AG09309 (cell line): ENCODE results near the gene EIF3K.
"Not testable (repeated sequence)": the region's sequence is repeated elsewhere in the genome, so short reads cannot be mapped to it uniquely, and the experiment has no call there.

Experiments
- DNase-seq: peaks from one replicate; pipeline ENCODE4 v3.0.0-alpha.2; 2010; ENCODE audit warnings: low read depth
- H3K4me3 ChIP-seq: 2 replicates; pipeline ENCODE4 v1.5.1; 2011; ENCODE audit warnings: mild to moderate bottlenecking, low read depth, low read length, moderate library complexity; ENCODE audit not compliant: control insufficient read depth
- CTCF ChIP-seq: IDR thresholded peaks from 2 replicates; pipeline ENCODE4 v1.5.1; 2011; ENCODE audit warnings: mild to moderate bottlenecking, low read depth, low read length, inconsistent platforms; ENCODE audit not compliant: insufficient read depth, control insufficient read depth; ENCODE audit errors: missing control alignments

The EIF3K gene

GRCh38 chr19:38617764-38618589 is 1.0 kb upstream of the EIF3K start, which contains the start of gene MAP4K1:
Gene MAP4K1 (minus strand): TSS chr19:38617953. CDS start chr19:38617895, 58 bp downstream.
- DNase-seq: no peak
- H3K4me3 ChIP-seq: peak within 1 kb of the TSS; percentile 86
- TF ChIP-seq CTCF: no peak

GRCh38 chr19:38619361-38620174 is 580 bp downstream of the EIF3K start:
- TF ChIP-seq CTCF: no peak
- DNase-seq: no peak

GRCh38 chr19:38624822-38625221 is 5.8 kb downstream of the EIF3K start:
- DNase-seq: no peak
- no peak for TF ChIP-seq CTCF
- H3K4me3 ChIP-seq: no peak overlapping the region

More at GRCh38 chr19:38619361-38620174, 580 bp downstream of the EIF3K start:
- H3K4me3 ChIP-seq: peak overlapping the region; percentile 86

- no peak overlapping the region for H3K4me3 ChIP-seq
- no peak for TF ChIP-seq CTCF
- no peak for DNase-seq
Measured at GRCh38 chr19:38626401-38626800, 7.4 kb downstream of the EIF3K start.

- no peak for DNase-seq
- no peak for TF ChIP-seq CTCF
- H3K4me3 ChIP-seq: no peak overlapping the region
Measured at GRCh38 chr19:38629568-38629967, 10.6 kb downstream of the EIF3K start.

GRCh38 chr19:38631301-38631700 is 12.3 kb downstream of the EIF3K start:
- DNase-seq, H3K4me3 ChIP-seq: not testable (repeated sequence)

- DNase-seq, H3K4me3 ChIP-seq: not testable (repeated sequence)
Measured at GRCh38 chr19:38631811-38632475, 13.0 kb downstream of the EIF3K start.
